HG03565 (cell line): Measurements from ENCODE around the gene NUBPL.

Experiments used
- ATAC-seq: cut with Tn5 transposase; IDR thresholded peaks from one replicate; pipeline ENCODE4 v1.9.1; 2021; ENCODE audit warnings: mild to moderate bottlenecking, moderate library complexity; ENCODE audit not compliant: unreplicated experiment

NUBPL gene

GRCh38 chr14:31902945-31903646 is 341.9 kb downstream of the NUBPL start:
- ATAC-seq = no peak

- no peak for ATAC-seq
Measured at GRCh38 chr14:31909977-31910376, 348.8 kb downstream of the NUBPL start.
